Measurements from ENCODE around the gene IFT81. TPM values are rescaled to one million over a fixed set of nuclear protein-coding genes. Genes with fewer than 3 reads are reported as not detected.

The IFT81 gene
- total RNA-seq, 1 experiment from 2014 or later = 9.0 TPM

DNA sequence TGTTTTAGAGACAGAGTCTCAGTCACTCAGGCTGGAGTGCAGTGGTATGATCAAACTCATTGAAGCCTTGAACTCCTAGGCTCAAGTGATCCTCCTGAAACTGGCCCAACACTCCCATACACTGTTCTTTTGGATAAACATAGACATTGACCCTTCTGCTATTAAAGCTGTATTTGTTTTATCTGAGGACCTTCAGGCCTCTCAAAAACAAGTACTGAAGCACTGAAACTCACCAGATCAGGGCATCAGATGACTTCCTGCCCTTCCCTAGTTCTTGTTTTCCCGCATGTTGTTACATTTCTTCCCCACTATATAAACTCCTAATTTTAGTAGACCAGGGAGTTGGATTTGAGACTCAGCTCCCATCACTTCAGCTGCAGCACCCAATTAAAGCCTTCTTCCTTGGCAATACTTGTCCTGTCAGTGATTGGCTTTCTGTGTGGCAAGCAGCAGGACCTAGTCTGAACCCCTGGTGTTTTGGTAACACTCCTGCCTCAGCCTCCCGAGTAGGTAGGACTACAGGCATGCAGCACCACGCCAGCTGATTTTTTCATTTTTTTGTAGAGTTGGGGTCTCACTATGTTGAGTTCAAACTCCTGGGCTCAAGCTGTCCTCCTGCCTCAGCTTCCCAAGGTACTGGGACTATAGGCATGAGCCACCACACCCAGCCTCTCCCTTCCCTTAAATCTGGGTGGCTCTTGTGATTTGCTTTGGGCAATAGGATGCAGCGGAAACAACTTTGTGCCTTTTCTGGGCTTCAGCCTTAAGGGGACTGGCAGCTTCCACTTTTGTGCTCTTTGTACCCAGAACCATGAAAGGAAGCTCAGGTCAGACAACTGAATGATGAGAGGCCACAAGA, 12.5 kb upstream of the IFT81 start:
- H3K27ac ChIP-seq (ENCODE audit: low read depth, low read length) = no peak overlapping the region
- CTCF ChIA-PET = no interaction called here
- H3K9me3 ChIP-seq (ENCODE audit: control insufficient read depth in 1 of 2, insufficient read depth in 1 of 2, low read depth in 1 of 2, low read length in 2 of 2) = no peaks in the 10 kb centered on the region
- no TSS peak for BruUV-seq (replicated peaks)
- H3K4me3 ChIP-seq (replicated peaks in 1 of 2; ENCODE audit: low read depth in 1 of 2, low read length in 2 of 2) = no peak overlapping the region
- no peaks in the 10 kb centered on the region for H3K9me2 ChIP-seq (ENCODE audit: insufficient read depth)
- no peaks in the 10 kb centered on the region for H4K20me1 ChIP-seq (ENCODE audit: insufficient read depth)
- intact Hi-C loops (cut with micrococcal nuclease) = no loop called here
- DNase-seq (ENCODE audit: low read depth, low spot score) = no peak
- H3K4me1 ChIP-seq (ENCODE audit: control insufficient read depth in 1 of 2, insufficient read depth in 2 of 2, low read length in 2 of 2) = no peaks in the 10 kb centered on the region
- RAD21 ChIA-PET (ENCODE audit: low non-redundant PET in 1 of 2, low total read pairs in 2 of 2, uncharacterized antibody in 2 of 2, unreplicated experiment in 2 of 2) = no interaction called here
- H3K36me3 ChIP-seq (ENCODE audit: control insufficient read depth in 1 of 2, insufficient read depth in 2 of 2, low read length in 2 of 2) = no peaks in the 10 kb centered on the region
- POLR2A ChIA-PET = no interaction called here
- H3K79me2 ChIP-seq (ENCODE audit: insufficient read depth, low read length) = no peaks in the 10 kb centered on the region
- no peak for ATAC-seq
- H3K4me2 ChIP-seq (ENCODE audit: low read length) = no peak overlapping the region
- no peak overlapping the region for H2AFZ ChIP-seq (ENCODE audit: low read depth, low read length, poor library complexity, severe bottlenecking)
- no peaks in the 10 kb centered on the region for H3K27me3 ChIP-seq (ENCODE audit: insufficient read depth, low read length)
- no peak overlapping the region for H3K9ac ChIP-seq (ENCODE audit: low read length)
- TF ChIP-seq SRF (IDR thresholded peaks at IDR 0.05; ENCODE audit: low read depth) = no peak
- no peak for TF ChIP-seq SIN3A (IDR thresholded peaks at IDR 0.05; ENCODE audit: low read depth)

DNA sequence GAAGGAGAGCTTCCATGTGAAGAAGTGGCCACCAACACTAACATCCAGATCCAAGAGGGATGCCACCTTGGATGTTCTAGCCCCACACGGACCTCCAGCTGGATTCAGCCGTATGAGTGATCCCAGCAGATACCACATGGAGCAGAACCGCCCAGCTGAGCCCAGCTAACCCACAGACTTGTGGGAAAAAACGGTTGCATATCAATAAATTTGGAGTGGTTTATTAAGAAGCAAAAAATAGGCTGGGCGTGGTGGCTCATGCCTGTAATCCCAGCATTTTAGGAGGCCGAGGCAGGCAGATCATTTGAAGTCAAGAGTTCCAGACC, 11.9 kb upstream of the IFT81 start:
- Histone ChIP-seq H3K27ac (ENCODE audit: low read depth, low read length) (no peak overlapping the region), H3K9me2 (ENCODE audit: insufficient read depth) (no peaks in the 10 kb centered on the region), H3K79me2 (ENCODE audit: insufficient read depth, low read length) (no peaks in the 10 kb centered on the region), H4K20me1 (ENCODE audit: insufficient read depth) (no peaks in the 10 kb centered on the region), H3K4me3 (replicated peaks in 1 of 2; ENCODE audit: low read depth in 1 of 2, low read length in 2 of 2) (no peak overlapping the region), H3K9ac (ENCODE audit: low read length) (no peak overlapping the region), H3K27me3 (ENCODE audit: insufficient read depth, low read length) (no peaks in the 10 kb centered on the region), H3K4me1 (ENCODE audit: control insufficient read depth in 1 of 2, insufficient read depth in 2 of 2, low read length in 2 of 2) (no peaks in the 10 kb centered on the region), H2AFZ (ENCODE audit: low read depth, low read length, poor library complexity, severe bottlenecking) (no peak overlapping the region), H3K4me2 (ENCODE audit: low read length) (no peak overlapping the region), H3K36me3 (ENCODE audit: control insufficient read depth in 1 of 2, insufficient read depth in 2 of 2, low read length in 2 of 2) (no peaks in the 10 kb centered on the region), H3K9me3 (ENCODE audit: control insufficient read depth in 1 of 2, insufficient read depth in 1 of 2, low read depth in 1 of 2, low read length in 2 of 2) (no peaks in the 10 kb centered on the region)
- ATAC-seq = no peak
- POLR2A ChIA-PET = no interaction called here
- BruUV-seq (replicated peaks) = no TSS peak
- no peak for TF ChIP-seq SRF (IDR thresholded peaks at IDR 0.05; ENCODE audit: low read depth)
- TF ChIP-seq CBX3 (IDR thresholded peaks at IDR 0.05; ENCODE audit: low read depth) = no peak
- TF ChIP-seq, protein P1, sequence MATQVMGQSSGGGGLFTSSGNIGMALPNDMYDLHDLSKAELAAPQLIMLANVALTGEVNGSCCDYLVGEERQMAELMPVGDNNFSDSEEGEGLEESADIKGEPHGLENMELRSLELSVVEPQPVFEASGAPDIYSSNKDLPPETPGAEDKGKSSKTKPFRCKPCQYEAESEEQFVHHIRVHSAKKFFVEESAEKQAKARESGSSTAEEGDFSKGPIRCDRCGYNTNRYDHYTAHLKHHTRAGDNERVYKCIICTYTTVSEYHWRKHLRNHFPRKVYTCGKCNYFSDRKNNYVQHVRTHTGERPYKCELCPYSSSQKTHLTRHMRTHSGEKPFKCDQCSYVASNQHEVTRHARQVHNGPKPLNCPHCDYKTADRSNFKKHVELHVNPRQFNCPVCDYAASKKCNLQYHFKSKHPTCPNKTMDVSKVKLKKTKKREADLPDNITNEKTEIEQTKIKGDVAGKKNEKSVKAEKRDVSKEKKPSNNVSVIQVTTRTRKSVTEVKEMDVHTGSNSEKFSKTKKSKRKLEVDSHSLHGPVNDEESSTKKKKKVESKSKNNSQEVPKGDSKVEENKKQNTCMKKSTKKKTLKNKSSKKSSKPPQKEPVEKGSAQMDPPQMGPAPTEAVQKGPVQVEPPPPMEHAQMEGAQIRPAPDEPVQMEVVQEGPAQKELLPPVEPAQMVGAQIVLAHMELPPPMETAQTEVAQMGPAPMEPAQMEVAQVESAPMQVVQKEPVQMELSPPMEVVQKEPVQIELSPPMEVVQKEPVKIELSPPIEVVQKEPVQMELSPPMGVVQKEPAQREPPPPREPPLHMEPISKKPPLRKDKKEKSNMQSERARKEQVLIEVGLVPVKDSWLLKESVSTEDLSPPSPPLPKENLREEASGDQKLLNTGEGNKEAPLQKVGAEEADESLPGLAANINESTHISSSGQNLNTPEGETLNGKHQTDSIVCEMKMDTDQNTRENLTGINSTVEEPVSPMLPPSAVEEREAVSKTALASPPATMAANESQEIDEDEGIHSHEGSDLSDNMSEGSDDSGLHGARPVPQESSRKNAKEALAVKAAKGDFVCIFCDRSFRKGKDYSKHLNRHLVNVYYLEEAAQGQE (IDR thresholded peaks at IDR 0.05; ENCODE audit: low read depth) = no peak
- TF ChIP-seq, protein P2, sequence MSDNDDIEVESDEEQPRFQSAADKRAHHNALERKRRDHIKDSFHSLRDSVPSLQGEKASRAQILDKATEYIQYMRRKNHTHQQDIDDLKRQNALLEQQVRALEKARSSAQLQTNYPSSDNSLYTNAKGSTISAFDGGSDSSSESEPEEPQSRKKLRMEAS (IDR thresholded peaks at IDR 0.05) = no peak
- TF ChIP-seq, protein P3, sequence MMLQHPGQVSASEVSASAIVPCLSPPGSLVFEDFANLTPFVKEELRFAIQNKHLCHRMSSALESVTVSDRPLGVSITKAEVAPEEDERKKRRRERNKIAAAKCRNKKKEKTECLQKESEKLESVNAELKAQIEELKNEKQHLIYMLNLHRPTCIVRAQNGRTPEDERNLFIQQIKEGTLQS (IDR thresholded peaks at IDR 0.05) = no peak
- no peak for TF ChIP-seq POLR2AphosphoS5 (IDR thresholded peaks at IDR 0.05; ENCODE audit: low read depth, low read length)
- no peak for TF ChIP-seq YY1 (IDR thresholded peaks at IDR 0.05; ENCODE audit: extremely low read depth, insufficient replicate concordance, low read depth, low read length)
- no peak for TF ChIP-seq JUND (IDR thresholded peaks at IDR 0.05)
- CTCF ChIA-PET = no interaction called here
- DNase-seq (ENCODE audit: low read depth, low spot score) = no peak
- RAD21 ChIA-PET (ENCODE audit: low non-redundant PET in 1 of 2, low total read pairs in 2 of 2, uncharacterized antibody in 2 of 2, unreplicated experiment in 2 of 2) = no interaction called here
- intact Hi-C loops (cut with micrococcal nuclease) = no loop called here

Measured in HCT116 (cell line).